ENCODE data around the gene SHISA5.
"Not testable (repeated sequence)": the region's sequence is repeated elsewhere in the genome, so short reads cannot be mapped to it uniquely, and the experiment has no call there.

SHISA5 gene

GRCh38 chr3:48477959-48478520, 25.9 kb downstream of the SHISA5 start:
- DNase-seq (ENCODE audit: low spot score): no peak

GRCh38 chr3:48476426-48477053, 27.4 kb downstream of the SHISA5 start:
- DNase-seq (ENCODE audit: low spot score): no peak

GRCh38 chr3:48475188-48475587, 28.8 kb downstream of the SHISA5 start:
- DNase-seq (ENCODE audit: low spot score): no peak

GRCh38 chr3:48474619-48475018, 29.4 kb downstream of the SHISA5 start:
- no peak for DNase-seq (ENCODE audit: low spot score)

GRCh38 chr3:48474031-48474430, 29.9 kb downstream of the SHISA5 start:
- not testable (repeated sequence) for DNase-seq (ENCODE audit: low spot score)

- no peak for DNase-seq (ENCODE audit: low spot score)
Measured at GRCh38 chr3:48473617-48473952, 30.4 kb downstream of the SHISA5 start.

- DNase-seq (ENCODE audit: low spot score): peak; percentile 92
Measured at GRCh38 chr3:48472923-48473616, 30.9 kb downstream of the SHISA5 start.

- DNase-seq (ENCODE audit: low spot score): no peak
Measured at GRCh38 chr3:48472673-48472922, 31.4 kb downstream of the SHISA5 start.

GRCh38 chr3:48470286-48470685, 33.7 kb downstream of the SHISA5 start:
- DNase-seq (ENCODE audit: low spot score): no peak

GRCh38 chr3:48469046-48469915, 34.7 kb downstream of the SHISA5 start:
- no peak for DNase-seq (ENCODE audit: low spot score)

- no peak for DNase-seq (ENCODE audit: low spot score)
Measured at GRCh38 chr3:48468329-48468731, 35.6 kb downstream of the SHISA5 start.

- DNase-seq (ENCODE audit: low spot score): no peak
Measured at GRCh38 chr3:48467473-48468267, 36.3 kb downstream of the SHISA5 start.

GRCh38 chr3:48467110-48467454, 36.9 kb downstream of the SHISA5 start:
- DNase-seq (ENCODE audit: low spot score): no peak

GRCh38 chr3:48466386-48467109, 37.4 kb downstream of the SHISA5 start:
- no peak for DNase-seq (ENCODE audit: low spot score)

GRCh38 chr3:48465531-48466378, 38.2 kb downstream of the SHISA5 start:
- DNase-seq (ENCODE audit: low spot score): peak; percentile 99

GRCh38 chr3:48465237-48465530, 38.8 kb downstream of the SHISA5 start:
- DNase-seq (ENCODE audit: low spot score): no peak

GRCh38 chr3:48464713-48465221, 39.2 kb downstream of the SHISA5 start:
- DNase-seq (ENCODE audit: low spot score): no peak

GRCh38 chr3:48463703-48464102, 40.3 kb downstream of the SHISA5 start:
- no peak for DNase-seq (ENCODE audit: low spot score)

GRCh38 chr3:48461767-48462166, 42.2 kb downstream of the SHISA5 start:
- not testable (repeated sequence) for DNase-seq (ENCODE audit: low spot score)

- no peak for DNase-seq (ENCODE audit: low spot score)
Measured at GRCh38 chr3:48460517-48460902, 43.5 kb downstream of the SHISA5 start.
